Activated CD4-positive, alpha-beta T cell treated with anti-CD3 and anti-CD28 coated beads, Interleukin-2, amount 10 ng/mL, durations not matched to agents 24 days and 14 days (primary cell): ENCODE measurements around the gene BMP7. TPM values are rescaled to one million over a fixed set of nuclear protein-coding genes. Genes with fewer than 3 reads are reported as not detected.
"Not testable (repeated sequence)": the region's sequence is repeated elsewhere in the genome, so short reads cannot be mapped to it uniquely, and the experiment has no call there.

Source experiments
- DNase-seq: peaks from one replicate; pipeline ENCODE4 v3.0.0; 2022
- H3K27ac Mint-ChIP-seq: one replicate; pipeline ENCODE4 v1.8.0; 2022; ENCODE audit warnings: mild to moderate bottlenecking, mixed read lengths
- H3K27me3 Mint-ChIP-seq: one replicate; pipeline ENCODE4 v1.8.0; 2022; ENCODE audit warnings: mixed read lengths
- H3K36me3 Mint-ChIP-seq: one replicate; pipeline ENCODE4 v1.8.0; 2022; ENCODE audit warnings: low read depth, mild to moderate bottlenecking, mixed read lengths
- H3K4me1 Mint-ChIP-seq: one replicate; pipeline ENCODE4 v1.8.0; 2021; ENCODE audit warnings: mixed read lengths
- H3K4me3 Mint-ChIP-seq: one replicate; pipeline ENCODE4 v1.8.0; 2022; ENCODE audit warnings: mild to moderate bottlenecking, moderate library complexity, mixed read lengths
- H3K9me3 Mint-ChIP-seq: one replicate; pipeline ENCODE4 v1.8.0; 2021; ENCODE audit warnings: mixed read lengths
- intact Hi-C: fragments of 100-400 bp; cut with micrococcal nuclease; formaldehyde crosslinking; loops from one replicate; pipeline ENCODE4 v1.15.1; 2023
- total RNA-seq: library from RNA; stranded (reverse); gene quantifications from 2 replicates; pipeline ENCODE4 v1.2.3, GENCODE V29; 2022

Gene BMP7
- total RNA-seq, 1 donor from 2014 or later = 0.07 TPM

GRCh38 chr20:57293995-57294394, 27.6 kb upstream of the BMP7 start:
- Mint-ChIP-seq H3K36me3 (no peaks in the 10 kb centered on the region), H3K27me3 (peaks cover 12% of the 10 kb centered on the region), H3K9me3 (no peaks in the 10 kb centered on the region), H3K27ac (no peak overlapping the region), H3K4me1 (no peaks in the 10 kb centered on the region), H3K4me3 (no peak overlapping the region)
- intact Hi-C loops = no loop called here
- no peak for DNase-seq

- Mint-ChIP-seq H3K9me3 (no peaks in the 10 kb centered on the region), H3K27me3 (peaks cover 17% of the 10 kb centered on the region), H3K4me3 (no peak overlapping the region), H3K27ac (no peak overlapping the region), H3K36me3 (no peaks in the 10 kb centered on the region), H3K4me1 (no peaks in the 10 kb centered on the region)
- intact Hi-C loops = no loop called here
- no peak for DNase-seq
Observed at GRCh38 chr20:57292611-57293010, 26.2 kb upstream of the BMP7 start.

GRCh38 chr20:57291694-57292093, 25.3 kb upstream of the BMP7 start:
- Mint-ChIP-seq H3K4me3 (no peak overlapping the region), H3K27me3 (peaks cover 23% of the 10 kb centered on the region), H3K27ac (no peak overlapping the region), H3K4me1 (no peaks in the 10 kb centered on the region), H3K9me3 (no peaks in the 10 kb centered on the region), H3K36me3 (no peaks in the 10 kb centered on the region)
- no peak for DNase-seq
- intact Hi-C loops = no loop called here

- Mint-ChIP-seq H3K27ac (no peak overlapping the region), H3K27me3 (peaks cover 27% of the 10 kb centered on the region), H3K4me3 (no peak overlapping the region), H3K36me3 (no peaks in the 10 kb centered on the region), H3K4me1 (no peaks in the 10 kb centered on the region), H3K9me3 (no peaks in the 10 kb centered on the region)
- DNase-seq = no peak
- intact Hi-C loops = no loop called here
Observed at GRCh38 chr20:57291003-57291402, 24.6 kb upstream of the BMP7 start.

GRCh38 chr20:57290178-57290484, 23.7 kb upstream of the BMP7 start:
- Mint-ChIP-seq H3K4me3 (no peak overlapping the region), H3K9me3 (no peaks in the 10 kb centered on the region), H3K27me3 (peaks cover 27% of the 10 kb centered on the region), H3K36me3 (no peaks in the 10 kb centered on the region), H3K27ac (no peak overlapping the region), H3K4me1 (no peaks in the 10 kb centered on the region)
- no peak for DNase-seq
- intact Hi-C loops = no loop called here

- Mint-ChIP-seq H3K27ac (no peak overlapping the region), H3K9me3 (no peaks in the 10 kb centered on the region), H3K36me3 (no peaks in the 10 kb centered on the region), H3K4me3 (no peak overlapping the region), H3K4me1 (no peaks in the 10 kb centered on the region), H3K27me3 (peaks cover 27% of the 10 kb centered on the region)
- intact Hi-C loops = no loop called here
- no peak for DNase-seq
Observed at GRCh38 chr20:57289391-57290177, 23.1 kb upstream of the BMP7 start.

- H3K27me3 Mint-ChIP-seq = peaks cover 30% of the 10 kb centered on the region
- no peak for DNase-seq
- intact Hi-C loops = no loop called here
- no peaks in the 10 kb centered on the region for H3K9me3 Mint-ChIP-seq
- H3K36me3 Mint-ChIP-seq = no peaks in the 10 kb centered on the region
- no peaks in the 10 kb centered on the region for H3K4me1 Mint-ChIP-seq
- no peak overlapping the region for H3K4me3 Mint-ChIP-seq
- H3K27ac Mint-ChIP-seq = no peak overlapping the region
Observed at GRCh38 chr20:57288651-57289277, 22.3 kb upstream of the BMP7 start.

GRCh38 chr20:57287901-57288300, 21.5 kb upstream of the BMP7 start:
- H3K4me1 Mint-ChIP-seq = no peaks in the 10 kb centered on the region
- H3K4me3 Mint-ChIP-seq = no peak overlapping the region
- no peaks in the 10 kb centered on the region for H3K36me3 Mint-ChIP-seq
- H3K9me3 Mint-ChIP-seq = no peaks in the 10 kb centered on the region
- H3K27me3 Mint-ChIP-seq = peaks cover 31% of the 10 kb centered on the region
- no peak for DNase-seq
- H3K27ac Mint-ChIP-seq = no peak overlapping the region
- intact Hi-C loops = no loop called here

- Mint-ChIP-seq H3K4me3 (no peak overlapping the region), H3K36me3 (no peaks in the 10 kb centered on the region), H3K4me1 (peaks cover 1% of the 10 kb centered on the region), H3K9me3 (no peaks in the 10 kb centered on the region), H3K27ac (no peak overlapping the region), H3K27me3 (peaks cover 35% of the 10 kb centered on the region)
- DNase-seq = no peak
- intact Hi-C loops = no loop called here
Observed at GRCh38 chr20:57287007-57287880, 20.8 kb upstream of the BMP7 start.

- no peak for DNase-seq
- Mint-ChIP-seq H3K27ac (no peak overlapping the region), H3K36me3 (no peaks in the 10 kb centered on the region), H3K4me1 (peaks cover 1% of the 10 kb centered on the region), H3K4me3 (no peak overlapping the region), H3K9me3 (no peaks in the 10 kb centered on the region), H3K27me3 (peaks cover 35% of the 10 kb centered on the region)
- intact Hi-C loops = no loop called here
Observed at GRCh38 chr20:57283860-57284259, 17.4 kb upstream of the BMP7 start.

- Mint-ChIP-seq H3K4me3 (no peak overlapping the region), H3K36me3 (no peaks in the 10 kb centered on the region), H3K27ac (no peak overlapping the region), H3K27me3 (peaks cover 30% of the 10 kb centered on the region), H3K4me1 (peaks cover 1% of the 10 kb centered on the region), H3K9me3 (no peaks in the 10 kb centered on the region)
- no peak for DNase-seq
- intact Hi-C loops = no loop called here
Observed at GRCh38 chr20:57282670-57283361, 16.4 kb upstream of the BMP7 start.

- H3K9me3 Mint-ChIP-seq = no peaks in the 10 kb centered on the region
- no peak for DNase-seq
- H3K4me1 Mint-ChIP-seq = peaks cover 1% of the 10 kb centered on the region
- intact Hi-C loops = no loop called here
- H3K27me3 Mint-ChIP-seq = peaks cover 24% of the 10 kb centered on the region
- no peak overlapping the region for H3K4me3 Mint-ChIP-seq
- H3K36me3 Mint-ChIP-seq = no peaks in the 10 kb centered on the region
- H3K27ac Mint-ChIP-seq = no peak overlapping the region
Observed at GRCh38 chr20:57281900-57282299, 15.5 kb upstream of the BMP7 start.

GRCh38 chr20:57280221-57280620, 13.8 kb upstream of the BMP7 start:
- H3K4me1 Mint-ChIP-seq = peaks cover 1% of the 10 kb centered on the region
- intact Hi-C loops = no loop called here
- H3K27ac Mint-ChIP-seq = no peak overlapping the region
- no peaks in the 10 kb centered on the region for H3K36me3 Mint-ChIP-seq
- no peak for DNase-seq
- H3K9me3 Mint-ChIP-seq = no peaks in the 10 kb centered on the region
- peaks cover 20% of the 10 kb centered on the region for H3K27me3 Mint-ChIP-seq
- no peak overlapping the region for H3K4me3 Mint-ChIP-seq

GRCh38 chr20:57279548-57279947, 13.1 kb upstream of the BMP7 start:
- H3K9me3 Mint-ChIP-seq, H3K27ac Mint-ChIP-seq, H3K4me1 Mint-ChIP-seq, intact Hi-C loops, H3K4me3 Mint-ChIP-seq, H3K36me3 Mint-ChIP-seq, DNase-seq: not testable (repeated sequence)
- peaks cover 24% of the 10 kb centered on the region for H3K27me3 Mint-ChIP-seq
